ENCODE data around the gene EXOC4.

DNA sequence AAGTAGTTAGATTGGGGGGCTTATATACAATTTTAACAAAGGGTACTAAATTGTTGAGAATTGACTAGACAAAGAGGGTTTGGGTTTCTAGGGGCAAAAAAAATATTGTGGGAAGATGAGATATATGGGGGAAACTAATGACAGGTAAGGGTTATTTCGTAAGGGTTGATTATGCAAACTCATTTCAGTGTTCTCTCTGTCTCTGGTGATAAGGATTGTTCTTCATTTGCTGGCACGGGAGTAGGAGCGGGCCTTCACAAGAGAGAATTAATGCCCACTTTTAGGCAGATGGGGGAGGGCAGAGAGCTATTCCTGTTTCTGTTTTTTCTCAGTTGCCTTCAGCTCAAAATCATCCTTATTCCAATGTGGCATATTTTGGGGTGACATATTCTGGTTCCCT is 258.4 kb downstream of the EXOC4 start:
- TF ChIP-seq EZH2 (IDR thresholded peaks at IDR 0.05) (no peak), POLR2AphosphoS5 (IDR thresholded peaks at IDR 0.05; ENCODE audit: borderline replicate concordance, low read depth, low read length) (no peak), FOXP2 (optimal IDR thresholded peaks at IDR 0.05; ENCODE audit: control extremely low read depth, extremely low read length, insufficient read depth) (no peak)

Data from SK-N-MC (cell line).